Activated gamma-delta T cell treated with Interleukin-2 at 50 U/mL for 16 hours (primary cell): ENCODE data around the gene ATP10A.
"Not testable (repeated sequence)": the region's sequence is repeated elsewhere in the genome, so short reads cannot be mapped to it uniquely, and the experiment has no call there.

ENCODE experiments used
- DNase-seq: peaks from one replicate; pipeline ENCODE4 v3.0.0-alpha.2; 2020

The ATP10A gene

DNA sequence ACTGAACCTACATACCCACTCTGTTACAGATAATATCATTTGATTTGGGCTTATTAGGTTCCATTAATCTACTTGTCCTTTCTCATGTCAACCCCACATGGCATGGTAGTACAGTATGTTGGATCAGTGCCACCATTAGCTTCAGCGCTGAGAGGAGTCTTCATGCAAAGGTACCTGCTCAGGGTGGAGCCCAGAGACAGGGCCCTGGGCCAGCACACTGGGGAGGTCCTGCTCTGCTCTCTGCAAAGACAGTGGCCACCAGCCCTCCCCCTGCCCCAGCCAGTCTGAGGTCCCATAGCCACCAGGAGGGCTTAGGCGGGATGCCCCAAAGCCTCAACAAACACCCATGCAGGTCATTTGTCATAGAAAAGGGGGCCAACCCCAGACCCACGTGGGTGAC is 71.0 kb downstream of the ATP10A start:
- DNase-seq, result no peak

DNA sequence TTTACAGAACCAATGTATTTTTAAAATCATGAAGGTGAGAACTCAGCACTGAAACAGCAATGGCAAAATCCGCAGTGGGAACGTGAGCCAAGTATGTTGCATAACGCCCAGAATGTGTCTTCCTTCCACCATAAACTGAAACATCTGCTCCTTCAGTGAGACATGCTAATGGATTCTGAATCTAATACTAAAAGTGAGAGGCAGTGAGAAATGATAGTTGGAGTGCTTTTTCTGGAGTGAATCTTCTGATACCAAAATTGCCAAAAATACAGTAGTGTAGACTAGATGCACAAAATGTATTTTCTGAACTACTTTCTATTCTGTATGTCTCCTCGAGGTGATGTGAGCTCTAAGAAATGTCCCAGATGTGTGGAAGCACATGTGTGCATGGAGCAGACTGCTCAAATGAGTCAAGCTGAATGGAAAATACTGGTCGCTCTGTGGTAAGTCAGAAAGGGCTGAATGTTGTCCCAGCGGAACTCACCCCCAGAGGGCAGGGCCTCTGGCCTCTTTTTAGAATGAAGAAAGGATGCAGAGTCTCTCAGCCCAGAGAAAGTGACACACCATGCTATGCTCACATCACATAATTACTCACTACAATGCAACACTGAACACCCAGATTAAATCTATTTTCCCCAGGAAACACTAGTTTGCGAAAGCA is 73.0 kb downstream of the ATP10A start:
- no peak for DNase-seq

DNA sequence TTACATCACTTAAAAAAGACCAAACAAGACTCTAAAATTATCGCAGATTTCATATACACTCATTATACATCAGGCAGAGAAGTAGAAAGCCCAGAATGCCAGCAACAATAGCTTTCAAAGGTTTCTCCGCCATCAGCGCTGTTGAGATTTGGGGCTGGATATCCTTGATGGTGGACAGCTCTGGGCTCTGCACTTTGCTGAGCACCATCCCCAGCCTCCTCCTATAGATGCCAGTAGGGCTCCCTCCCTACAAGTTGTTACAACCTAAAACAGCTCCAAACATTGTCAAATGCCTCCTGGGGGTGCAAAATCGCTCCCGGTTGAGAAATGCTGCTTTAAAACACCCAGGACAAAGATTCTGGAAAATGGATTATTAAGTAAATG is 73.5 kb downstream of the ATP10A start:
- no peak for DNase-seq

DNA sequence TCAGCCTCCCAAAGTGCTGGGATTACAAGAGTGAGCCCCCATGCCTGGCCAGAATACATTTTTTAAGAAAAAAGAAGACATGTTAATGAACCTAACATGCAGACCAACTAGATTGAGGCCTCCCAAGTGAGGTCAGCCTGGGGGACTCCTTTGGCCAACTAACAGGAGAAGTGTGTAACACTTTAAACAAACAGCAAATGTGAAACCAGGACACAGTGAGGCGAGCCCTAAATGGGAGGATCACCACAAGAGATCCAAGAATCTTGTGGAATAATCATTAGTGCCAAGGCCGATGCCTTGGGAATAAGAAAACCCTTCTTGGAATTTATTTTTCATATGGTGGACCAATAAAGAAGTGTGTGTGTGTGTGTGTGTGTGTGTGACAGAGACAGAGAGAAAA is 73.9 kb downstream of the ATP10A start:
- DNase-seq, result no peak

DNA sequence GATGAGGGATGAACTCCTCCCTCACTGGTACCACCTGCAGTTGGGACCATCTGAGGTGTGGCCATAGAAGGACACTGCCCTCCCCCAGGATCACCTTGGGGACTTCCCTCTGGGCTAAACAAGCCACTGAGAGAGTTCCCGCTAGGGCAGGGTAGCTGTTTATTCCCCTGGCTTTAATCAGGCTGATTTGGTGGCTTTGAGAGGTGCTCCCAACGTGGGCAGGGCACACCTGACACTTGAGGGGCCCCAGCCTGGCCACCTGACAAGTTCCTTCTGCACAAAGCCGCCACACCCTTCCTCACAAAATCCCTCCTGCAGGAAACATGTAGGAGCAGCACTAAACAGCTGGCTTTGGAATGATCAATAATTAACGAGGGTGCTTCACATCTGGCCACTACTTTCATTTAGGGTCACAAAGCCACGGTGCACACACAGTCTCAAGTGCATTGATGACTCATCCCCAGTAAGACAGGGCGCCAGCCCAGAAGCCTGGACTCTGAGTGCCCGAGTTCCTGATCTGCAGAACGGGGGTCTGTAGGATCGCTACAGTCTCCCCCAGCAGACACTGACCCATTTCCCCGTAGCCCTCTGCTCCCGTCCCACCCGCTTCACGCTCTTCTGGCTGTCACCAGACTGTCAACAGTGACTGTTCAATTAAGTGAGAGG is 75.1 kb downstream of the ATP10A start:
- DNase-seq, result no peak

DNA sequence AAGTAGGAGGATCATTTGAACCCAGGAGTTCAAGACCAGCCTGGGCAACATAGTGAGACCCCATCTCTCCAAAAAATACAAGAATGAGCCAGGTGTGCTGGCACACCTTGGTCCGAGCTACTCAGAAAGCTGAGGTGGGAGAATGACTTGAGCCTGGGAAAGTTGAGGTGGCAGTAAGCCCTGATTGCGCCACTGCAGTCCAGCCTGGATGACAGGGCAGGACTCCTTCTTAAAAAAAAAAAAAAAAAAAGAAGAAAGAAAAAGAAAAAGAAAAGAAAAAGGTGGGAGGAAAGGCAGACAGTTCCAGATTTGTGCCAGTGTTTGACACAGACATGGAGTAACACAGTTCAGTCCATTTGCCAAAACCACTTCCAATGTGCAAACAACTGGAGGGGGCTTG is 75.7 kb downstream of the ATP10A start:
- DNase-seq, result no peak

DNA sequence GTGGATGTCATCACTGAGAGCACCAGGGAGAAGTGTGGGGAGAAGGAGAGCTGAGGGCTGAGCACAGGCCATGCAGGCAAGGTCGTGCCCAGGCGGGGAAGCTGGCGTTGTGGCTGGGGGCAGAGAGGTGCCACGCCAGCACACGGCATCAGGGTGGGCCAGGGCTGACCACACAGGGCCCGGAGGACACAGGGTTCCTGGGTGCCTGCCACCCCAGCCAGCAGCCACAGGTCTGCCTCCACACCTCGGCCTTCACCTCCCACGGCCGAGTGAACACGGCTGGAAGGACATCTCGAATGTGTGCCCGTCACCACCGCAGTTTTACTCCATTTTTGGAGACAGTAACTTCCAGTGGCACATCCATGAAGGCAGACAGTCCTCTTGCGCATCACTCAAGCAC is 77.1 kb downstream of the ATP10A start:
- DNase-seq, result no peak

DNA sequence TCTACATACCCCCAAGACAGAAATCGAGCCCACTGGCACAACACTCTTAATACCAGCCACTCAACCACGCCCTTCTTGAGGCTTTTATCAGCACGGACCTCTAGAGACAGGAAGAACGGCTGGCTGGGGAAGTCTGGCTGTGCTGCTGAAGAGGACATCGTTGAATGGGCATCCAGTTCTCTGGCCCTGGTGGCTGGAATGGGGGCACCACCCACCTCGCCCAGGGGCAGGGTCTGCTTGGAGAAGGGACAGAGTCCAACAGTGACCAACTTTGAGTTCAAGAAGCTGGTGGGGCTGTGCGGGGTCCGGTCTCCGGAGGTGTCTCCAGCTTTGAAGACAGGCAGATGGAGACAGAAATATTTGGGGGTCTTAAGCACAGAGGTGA is 77.5 kb downstream of the ATP10A start:
- DNase-seq, result no peak

DNA sequence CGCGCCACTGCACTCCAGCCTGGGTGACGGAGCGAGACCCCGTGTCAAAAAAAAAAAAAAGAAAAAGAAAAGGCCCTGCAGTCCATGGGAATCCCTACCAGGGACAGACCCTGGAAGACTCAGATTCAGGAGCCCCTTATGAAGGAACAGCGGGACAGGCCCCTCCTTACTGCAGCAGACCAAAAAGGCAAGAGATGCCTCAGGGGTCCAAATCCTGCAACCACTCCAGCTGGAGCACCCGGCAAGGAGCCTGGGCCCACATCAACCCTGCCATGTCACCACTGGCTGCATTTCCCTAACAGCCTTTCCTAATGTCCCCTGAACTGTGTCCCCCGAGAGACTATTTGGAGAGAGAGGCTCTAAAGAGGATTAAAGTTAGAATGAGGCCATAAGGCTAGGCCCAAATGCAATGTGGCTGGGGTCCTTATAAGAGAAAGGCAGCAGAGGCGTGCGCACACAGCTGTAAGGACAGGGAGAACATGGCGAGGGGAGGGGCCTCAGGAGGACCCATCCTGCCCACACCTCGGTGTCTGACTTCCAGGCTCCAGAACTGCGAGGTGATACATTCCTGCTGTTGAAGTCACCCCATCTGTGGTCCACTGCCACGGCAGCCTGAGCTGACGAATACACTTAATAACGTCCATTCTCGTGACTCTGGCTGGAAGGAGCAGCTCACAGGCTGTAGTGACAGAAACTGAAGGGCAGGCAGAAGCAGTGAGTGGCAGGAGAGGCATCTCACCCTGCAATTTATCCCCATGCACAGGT is 78.1 kb downstream of the ATP10A start:
- no peak for DNase-seq

DNA sequence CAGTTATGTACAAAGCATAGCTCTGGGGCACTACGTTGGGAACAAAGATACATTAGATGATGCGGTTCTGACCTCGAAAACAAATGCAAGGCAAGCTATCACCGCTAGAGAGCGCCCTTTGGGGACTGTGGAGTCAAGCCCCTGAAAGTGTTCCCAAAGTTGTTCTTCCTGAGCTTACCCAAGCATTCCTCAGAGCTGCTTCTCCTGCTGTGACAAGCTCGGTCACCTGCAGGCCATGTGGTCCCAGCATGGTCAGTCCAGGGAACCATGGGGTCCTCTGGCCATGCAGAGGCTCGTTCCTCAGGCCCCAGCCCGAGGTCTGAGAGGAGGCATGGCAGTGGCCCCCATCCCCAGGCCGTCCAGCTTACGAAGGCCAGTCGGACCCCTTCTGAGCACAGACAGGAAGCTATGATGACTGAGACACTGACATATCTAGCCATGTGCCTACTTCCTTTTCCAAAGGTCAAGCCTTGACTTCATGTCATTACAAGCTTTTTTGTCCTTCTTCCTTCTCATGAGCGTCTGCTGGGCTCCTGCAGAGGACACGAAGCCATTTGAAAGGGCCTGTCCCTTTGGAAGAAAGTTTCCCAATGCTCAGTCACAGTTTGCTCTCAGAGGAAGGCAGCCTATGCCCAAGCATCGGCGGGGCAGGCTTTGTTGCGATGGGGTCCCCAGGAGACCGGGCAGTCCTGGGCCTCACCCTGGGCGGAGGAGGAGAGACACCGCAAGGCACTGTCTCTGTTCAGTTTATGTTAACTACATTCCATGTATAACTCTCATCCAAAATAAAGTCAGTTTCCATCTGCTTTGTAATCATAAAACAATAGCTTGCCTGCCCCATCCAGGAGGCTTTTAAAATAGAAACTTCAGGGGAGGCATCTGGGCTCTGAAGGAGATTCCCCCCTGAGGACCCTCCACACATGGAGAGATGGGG is 79.3 kb downstream of the ATP10A start:
- peak; percentile 39 for DNase-seq

DNA sequence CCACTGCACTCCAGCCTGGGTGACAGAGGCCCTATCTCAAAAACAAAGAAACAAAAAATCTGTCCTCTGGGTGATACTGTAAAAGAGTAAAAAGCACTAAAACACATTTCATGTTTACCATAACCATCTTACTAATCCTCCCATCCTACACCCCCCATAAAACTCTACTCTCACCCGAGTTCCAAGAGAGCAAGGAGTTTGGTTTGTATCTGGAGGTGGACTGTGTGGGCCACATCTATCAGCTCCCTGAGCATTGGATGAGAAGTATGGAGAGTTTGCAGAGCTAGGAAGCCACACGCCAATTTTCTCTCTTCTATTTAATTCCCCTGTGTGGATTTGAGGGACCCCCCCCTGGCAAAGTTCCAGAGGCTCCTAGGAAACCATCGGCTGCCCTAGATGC is 80.0 kb downstream of the ATP10A start:
- no peak for DNase-seq

DNA sequence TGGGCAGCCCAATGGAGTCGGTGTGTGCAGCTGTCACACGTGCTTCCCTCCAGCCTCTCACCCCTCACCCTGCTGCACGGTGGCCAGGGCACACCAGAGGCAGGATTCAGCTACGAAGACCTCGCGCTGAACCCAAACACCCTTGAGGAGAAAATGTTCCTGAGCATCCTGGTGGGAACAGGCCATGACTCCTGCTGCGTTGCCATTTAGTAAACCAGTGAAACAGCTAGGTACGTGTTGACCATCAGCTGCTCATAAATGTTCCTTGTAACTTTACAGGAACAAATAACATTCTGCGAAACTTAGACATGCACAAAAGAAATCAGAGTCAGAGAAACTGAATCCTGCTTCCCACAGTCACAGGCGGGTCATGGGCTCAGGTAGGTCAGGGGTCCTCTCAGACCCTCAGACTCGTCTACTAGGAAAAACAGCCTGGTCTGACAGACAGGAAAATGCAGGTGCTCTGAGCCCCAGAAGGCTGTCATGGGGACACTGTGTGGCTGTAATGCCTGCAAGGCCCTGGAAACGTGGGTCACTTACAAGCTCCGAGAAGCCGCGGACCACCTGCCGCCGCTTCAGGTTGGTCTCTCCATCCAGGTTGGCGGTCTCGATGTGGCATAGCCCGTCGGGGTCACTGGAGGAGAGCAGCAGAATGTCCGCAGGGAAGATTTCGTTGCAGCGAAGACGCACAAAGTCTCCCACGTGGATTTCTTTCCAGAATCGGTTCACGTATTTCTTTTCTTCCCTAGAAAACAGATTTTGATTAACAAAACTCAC is 82.5 kb downstream of the ATP10A start:
- DNase-seq, result no peak

DNA sequence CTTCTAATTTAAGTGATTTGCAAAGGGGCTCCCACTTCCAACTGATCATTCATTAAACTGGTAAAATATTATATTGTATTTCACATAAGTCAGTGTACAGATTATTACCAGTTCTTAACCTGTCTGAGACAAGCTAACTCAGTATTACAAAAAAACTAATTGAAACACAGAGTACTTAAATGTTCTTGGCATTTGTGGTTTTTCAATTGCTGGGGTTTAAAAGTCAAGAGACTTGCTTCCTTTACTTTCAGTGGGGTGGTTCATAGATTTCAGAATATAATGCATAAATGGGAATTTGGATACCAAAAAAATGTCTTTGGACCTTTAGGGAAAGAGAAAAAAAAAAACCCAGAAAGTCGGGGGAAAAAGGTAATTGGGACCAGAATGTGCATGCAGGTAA is 85.0 kb downstream of the ATP10A start:
- no peak for DNase-seq

DNA sequence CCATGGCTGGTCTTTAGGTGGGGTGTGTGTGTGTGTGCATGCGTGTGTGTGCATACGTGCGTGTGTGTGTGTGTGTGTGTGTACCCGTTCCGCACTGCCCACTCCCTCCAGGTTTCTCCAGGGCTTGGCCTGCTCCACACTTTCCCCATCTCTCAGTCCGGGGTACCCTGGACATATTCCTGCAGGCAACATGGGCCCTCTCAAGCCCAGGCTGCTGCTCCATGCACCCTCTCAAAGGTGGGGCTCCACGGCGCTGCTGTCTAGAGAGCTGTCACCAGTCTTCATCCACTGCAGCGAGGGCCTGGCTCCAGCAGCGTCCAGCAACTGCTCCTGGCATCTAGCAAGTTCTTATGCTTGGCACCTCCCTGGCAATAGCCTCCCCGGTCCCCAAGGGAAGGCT is 86.1 kb downstream of the ATP10A start:
- DNase-seq, result no peak

DNA sequence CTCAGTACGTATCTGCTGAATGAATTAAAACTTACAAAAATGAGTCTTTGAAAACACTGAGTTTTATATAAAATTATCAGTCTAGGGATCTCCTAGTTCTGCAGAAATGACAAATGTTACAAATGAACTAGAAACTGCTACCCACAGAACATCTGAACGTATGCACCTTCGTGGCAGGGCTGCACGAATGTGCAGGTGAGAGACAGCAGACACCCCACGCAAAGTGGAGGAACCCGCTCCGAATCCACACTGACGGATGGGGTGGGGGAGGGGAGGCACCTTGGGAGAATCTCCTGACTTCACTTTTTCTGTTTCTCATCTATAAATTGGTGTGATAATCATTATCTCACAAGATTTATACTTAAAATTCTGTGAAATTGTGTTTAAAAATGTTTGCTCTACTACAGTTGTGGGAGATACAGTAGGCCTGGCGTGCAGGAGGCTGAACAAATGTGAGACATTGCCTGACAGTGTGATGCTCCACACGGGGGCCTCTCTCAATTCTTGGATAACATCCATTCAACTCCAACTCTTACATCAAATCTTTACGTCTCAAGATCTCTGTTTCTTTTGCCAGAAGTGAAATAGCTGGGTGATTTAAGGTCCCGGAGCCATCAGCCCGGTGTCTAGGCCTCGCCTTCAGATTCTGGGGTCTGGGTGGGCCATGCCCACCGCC is 86.9 kb downstream of the ATP10A start:
- no peak for DNase-seq

DNA sequence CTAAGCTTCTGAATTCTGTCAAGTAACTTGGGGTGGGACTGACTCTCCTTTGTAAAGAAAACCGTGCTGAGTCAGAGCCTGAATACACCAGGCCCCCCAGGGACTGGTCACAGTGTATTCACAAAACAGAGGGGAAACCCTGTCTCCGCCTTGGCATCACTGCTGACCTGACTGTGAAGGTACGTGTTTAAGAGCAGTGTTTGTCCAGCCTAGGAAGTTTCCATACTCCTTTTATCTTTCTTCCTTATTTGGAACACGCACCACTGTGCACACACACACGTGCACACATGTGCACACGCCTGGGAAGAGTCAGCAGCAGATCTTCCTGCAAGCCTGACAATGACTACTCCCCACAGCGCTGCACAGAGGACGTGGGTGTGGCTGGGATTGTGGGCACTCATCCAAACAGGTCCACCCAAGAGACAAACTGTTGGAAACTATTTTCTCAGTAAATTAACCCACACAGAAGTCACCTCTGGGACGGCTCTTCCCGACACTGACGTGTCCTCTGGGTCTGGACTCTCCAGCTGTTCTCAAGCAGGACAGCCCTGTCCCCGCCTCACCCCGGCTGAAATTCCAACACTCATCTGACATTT is 87.7 kb downstream of the ATP10A start:
- DNase-seq, result no peak

DNA sequence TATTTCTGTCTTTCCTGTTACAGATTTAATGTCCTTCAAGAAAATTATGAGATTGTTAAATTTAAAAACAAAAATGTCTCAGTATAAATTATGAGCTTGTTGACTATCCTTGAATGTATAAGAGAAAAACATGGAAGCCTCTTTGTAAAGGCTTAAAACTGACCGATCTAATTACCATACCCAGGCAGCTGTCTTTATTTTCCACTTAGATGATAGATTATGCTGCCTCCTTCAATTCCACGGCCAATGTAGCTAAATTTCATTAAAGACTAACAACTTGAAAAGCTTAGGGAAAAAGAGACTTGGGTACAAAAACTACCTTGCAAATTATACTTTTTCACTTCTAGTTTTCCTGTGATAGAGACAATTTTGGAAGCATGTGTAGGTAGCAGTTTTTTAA is 88.3 kb downstream of the ATP10A start:
- no peak for DNase-seq

DNA sequence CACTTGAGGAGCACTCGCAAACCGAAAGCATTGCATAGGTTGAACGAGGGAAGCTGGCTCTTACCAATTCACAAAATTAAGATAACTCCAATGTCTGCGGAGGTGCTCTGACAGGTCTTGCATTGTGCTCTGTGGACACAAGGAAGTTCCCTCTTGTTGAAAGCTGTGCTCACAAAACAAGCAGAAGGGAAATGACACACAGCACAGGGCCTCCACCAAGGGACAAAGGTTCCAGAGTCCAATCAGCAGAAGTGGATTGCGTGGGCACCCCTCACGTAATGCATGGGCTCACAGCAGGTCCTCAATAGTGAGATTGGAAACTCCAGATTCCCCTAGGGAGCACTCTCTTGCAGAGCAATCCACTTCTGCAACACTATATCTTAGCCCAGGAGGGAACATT is 89.9 kb downstream of the ATP10A start:
- no peak for DNase-seq

DNA sequence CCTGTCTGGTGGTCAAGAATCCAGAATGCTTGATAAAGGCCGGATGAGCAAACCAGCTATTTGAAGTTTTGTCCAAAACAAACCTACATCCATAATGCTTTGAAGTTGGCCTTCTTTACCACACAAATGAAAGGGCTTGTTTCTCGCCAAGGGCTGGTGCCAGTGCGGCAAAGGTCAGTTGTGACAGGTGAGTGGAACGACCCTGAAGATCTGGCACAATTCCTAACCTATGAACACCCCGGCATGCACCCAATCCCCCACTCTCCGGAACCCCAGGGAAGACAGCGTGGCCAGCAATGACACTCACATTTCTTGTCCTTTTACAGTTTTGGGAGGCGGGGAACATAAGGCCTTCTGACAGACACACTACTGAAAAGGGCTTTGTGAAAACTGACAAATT is 90.6 kb downstream of the ATP10A start:
- no peak for DNase-seq

DNA sequence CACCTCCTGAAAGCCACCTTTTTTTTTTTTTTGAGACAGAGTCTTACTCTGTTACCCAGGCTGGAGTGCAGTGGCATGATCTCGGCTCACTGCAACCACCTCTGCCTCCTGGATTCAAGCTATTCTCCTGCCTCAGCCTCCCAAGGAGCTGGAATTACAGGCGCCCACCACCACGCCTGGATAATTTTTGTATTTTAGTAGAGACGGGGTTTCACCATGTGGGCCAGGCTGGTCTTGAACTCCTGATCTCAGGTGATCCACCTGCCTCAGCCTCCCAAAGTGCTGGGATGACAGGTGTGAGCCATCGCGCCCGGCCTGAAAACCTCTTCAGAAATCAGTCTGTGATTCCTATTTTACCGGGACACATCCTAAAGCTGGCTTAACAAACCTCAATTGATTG is 91.4 kb downstream of the ATP10A start:
- not testable (repeated sequence) for DNase-seq

DNA sequence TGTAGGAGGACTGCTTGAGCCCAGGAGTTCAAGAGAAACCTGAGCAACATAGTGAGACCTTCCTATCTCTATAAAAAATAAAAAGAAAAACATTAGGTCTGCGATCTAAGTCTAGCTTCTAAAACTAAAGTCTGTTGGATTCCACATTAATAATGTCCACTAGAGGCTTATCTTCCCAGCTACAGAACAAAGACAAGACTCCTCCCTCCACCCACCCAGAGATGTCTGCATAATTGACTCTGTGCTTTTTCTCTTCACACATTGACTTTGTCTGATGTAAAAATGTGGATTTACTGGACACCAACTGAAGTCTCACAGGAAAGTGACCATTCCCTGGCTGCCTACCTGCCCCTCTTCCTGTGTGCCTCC is 91.8 kb downstream of the ATP10A start:
- DNase-seq, result no peak
